H1 (cell line): ENCODE data around the gene LGALS12. TPM values are rescaled to one million over a fixed set of nuclear protein-coding genes. Genes with fewer than 3 reads are reported as not detected.

ENCODE experiments used
- CTCF ChIA-PET: fragments of 300-600 bp; sonication (Branson Sonifier 250); formaldehyde crosslinking; loops from one replicate; lab custom pipeline; 2021; ENCODE audit not compliant: partially characterized antibody; lab: Charles Lee
- POLR2A ChIA-PET: fragments of 300-600 bp; sonication (Branson Sonifier 250); formaldehyde crosslinking; loops from one replicate; lab custom pipeline; 2021; ENCODE audit warnings: inconsistent platforms; ENCODE audit not compliant: partially characterized antibody; lab: Charles Lee
- DNase-seq, 2 experiments: peaks; one replicate each; pipeline versions ENCODE4 v3.0.0 to v3.0.0-alpha.2; 2010 to 2022; ENCODE audit warnings: low spot score in 2 of 2, low read depth in 1 of 2, mixed read lengths in 1 of 2
- FAIRE-seq: peaks from 2 replicates; lab custom pipeline; 2011; peaks lifted over from hg19 to GRCh38; lab: Jason Lieb, UNC
- H2AFZ ChIP-seq: 2 replicates; pipeline ENCODE4 v1.8.1; 2012; ENCODE audit warnings: low read length, inconsistent platforms
- H2AK5ac ChIP-seq: 2 replicates; pipeline ENCODE4 v1.6.1; 2013; ENCODE audit warnings: low read depth, low read length
- H2BK120ac ChIP-seq: replicated peaks from 2 replicates; pipeline ENCODE3; 2013; ENCODE audit warnings: low read depth, low read length, inconsistent platforms
- H2BK12ac ChIP-seq: 2 replicates; pipeline ENCODE4 v1.6.1; 2013; ENCODE audit warnings: low read depth, low read length
- H2BK15ac ChIP-seq: 2 replicates; pipeline ENCODE4 v1.6.1; 2013; ENCODE audit warnings: low read length
- H2BK20ac ChIP-seq: 2 replicates; pipeline ENCODE4 v1.6.1; 2013; ENCODE audit warnings: low read length
- H2BK5ac ChIP-seq: 2 replicates; pipeline ENCODE4 v1.6.1; 2013; ENCODE audit warnings: low read depth, low read length
- H3K14ac ChIP-seq: 2 replicates; pipeline ENCODE4 v1.6.1; 2013; ENCODE audit warnings: inconsistent platforms; ENCODE audit not compliant: insufficient read length
- H3K18ac ChIP-seq: 2 replicates; pipeline ENCODE4 v1.6.1; 2013; ENCODE audit warnings: low read length; ENCODE audit errors: extremely low read depth
- H3K23ac ChIP-seq: 2 replicates; pipeline ENCODE4 v1.6.1; 2013; ENCODE audit warnings: inconsistent platforms; ENCODE audit not compliant: insufficient read length
- H3K23me2 ChIP-seq: 2 replicates; pipeline ENCODE4 v1.6.1; 2013; ENCODE audit warnings: low read depth, low read length
- H3K27ac ChIP-seq: 2 replicates; pipeline ENCODE4 v1.6.1; 2011; ENCODE audit warnings: low read depth, low read length, inconsistent platforms
- H3K27me3 ChIP-seq, 4 experiments: replicated peaks in 1 of 4; 1 replicate in 1 of 4; 2 replicates in 3 of 4; pipeline versions ENCODE4 v1.6.1 to v1.8.1; 2011 to 2013; ENCODE audit warnings: low read length in 3 of 4, mild to moderate bottlenecking in 3 of 4, inconsistent platforms in 2 of 4, mixed read lengths in 2 of 4, moderate library complexity in 1 of 4; ENCODE audit not compliant: control insufficient read depth in 3 of 4, insufficient read depth in 3 of 4; ENCODE audit errors: extremely low read depth in 1 of 4
- H3K36me3 ChIP-seq, 4 experiments: 2 replicates each; pipeline versions ENCODE4 v1.6.1 to v1.8.1; 2011 to 2013; ENCODE audit warnings: mild to moderate bottlenecking in 4 of 4, low read length in 3 of 4, moderate library complexity in 2 of 4, control low read depth in 1 of 4, inconsistent platforms in 1 of 4; ENCODE audit not compliant: insufficient read depth in 4 of 4, control insufficient read depth in 2 of 4
- H3K4ac ChIP-seq: replicated peaks from 2 replicates; pipeline ENCODE3; 2013; ENCODE audit warnings: low read length, low read depth, mixed read lengths, inconsistent platforms; ENCODE audit not compliant: insufficient read length
- H3K4me1 ChIP-seq, 4 experiments: replicated peaks in 1 of 4; 1 replicate in 1 of 4; 2 replicates in 3 of 4; pipeline versions ENCODE4 v1.6.1 to v1.8.1; 2011 to 2013; ENCODE audit warnings: low read length in 3 of 4, inconsistent platforms in 2 of 4, mixed read lengths in 1 of 4; ENCODE audit not compliant: insufficient read depth in 4 of 4, control insufficient read depth in 3 of 4
- H3K4me2 ChIP-seq, 2 experiments: 2 replicates each; pipeline versions ENCODE4 v1.6.1 to v1.8.1; 2011 to 2013; ENCODE audit warnings: low read depth in 2 of 2, low read length in 2 of 2, control low read depth in 1 of 2, inconsistent platforms in 1 of 2, mild to moderate bottlenecking in 1 of 2; ENCODE audit not compliant: insufficient read depth in 1 of 2
- H3K4me3 ChIP-seq, 4 experiments: fragments of 200-600, 300-600 bp in 1 of 4; sonication (generic), shearing (Covaris generic), sonication (Bioruptor Twin) in 1 of 4; 2 replicates each; pipeline versions ENCODE4 v1.5.1 to v1.8.1; 2011 to 2016; ENCODE audit warnings: low read length in 4 of 4, low read depth in 3 of 4, control low read depth in 2 of 4, inconsistent platforms in 2 of 4, mild to moderate bottlenecking in 2 of 4, mixed read lengths in 1 of 4, moderate library complexity in 1 of 4; ENCODE audit not compliant: insufficient read depth in 2 of 4; ENCODE audit errors: extremely low read depth in 1 of 4
- H3K56ac ChIP-seq: replicated peaks from 2 replicates; pipeline ENCODE3; 2013; ENCODE audit warnings: low read depth, mild to moderate bottlenecking, mixed read lengths, low read length, inconsistent platforms; ENCODE audit not compliant: insufficient read length
- H3K79me1 ChIP-seq: 2 replicates; pipeline ENCODE4 v1.6.1; 2013; ENCODE audit warnings: low read depth, low read length, control low read depth
- H3K79me2 ChIP-seq, 2 experiments: 2 replicates each; pipeline versions ENCODE4 v1.6.1 to v1.8.1; 2012 to 2013; ENCODE audit warnings: low read length in 2 of 2, mild to moderate bottlenecking in 2 of 2, inconsistent platforms in 1 of 2; ENCODE audit not compliant: insufficient read depth in 2 of 2, control insufficient read depth in 1 of 2
- H3K9ac ChIP-seq, 4 experiments: replicated peaks in 1 of 4; 1 replicate in 1 of 4; 2 replicates in 3 of 4; pipeline versions ENCODE4 v1.6.1 to v1.8.1; 2011 to 2013; ENCODE audit warnings: low read depth in 3 of 4, low read length in 3 of 4, control low read depth in 2 of 4, mild to moderate bottlenecking in 2 of 4, moderate library complexity in 2 of 4, inconsistent platforms in 1 of 4; ENCODE audit errors: extremely low read depth in 1 of 4
- H3K9me3 ChIP-seq, 2 experiments: 2 replicates each; pipeline versions ENCODE4 v1.6.1 to v1.8.1; 2012 to 2013; ENCODE audit warnings: mild to moderate bottlenecking in 2 of 2, moderate library complexity in 2 of 2, control low read depth in 1 of 2, inconsistent platforms in 1 of 2, low read depth in 1 of 2, low read length in 1 of 2, mixed read lengths in 1 of 2; ENCODE audit not compliant: insufficient read depth in 2 of 2
- H4K20me1 ChIP-seq, 2 experiments: replicated peaks in 1 of 2; 2 replicates each; pipeline versions ENCODE3 to v1.8.1; 2011 to 2013; ENCODE audit warnings: inconsistent platforms in 2 of 2, low read length in 2 of 2, mild to moderate bottlenecking in 1 of 2; ENCODE audit not compliant: insufficient read depth in 2 of 2, control insufficient read depth in 1 of 2
- H4K5ac ChIP-seq: 2 replicates; pipeline ENCODE4 v1.6.1; 2013; ENCODE audit warnings: low read length, low read depth, mixed read lengths, inconsistent platforms; ENCODE audit not compliant: insufficient read length
- H4K8ac ChIP-seq: 2 replicates; pipeline ENCODE4 v1.8.0; 2013; ENCODE audit warnings: mild to moderate bottlenecking, moderate library complexity, low read length, inconsistent platforms; ENCODE audit not compliant: insufficient read depth; ENCODE audit errors: extremely low read depth
- H4K91ac ChIP-seq: replicated peaks from 2 replicates; pipeline ENCODE3; 2013; ENCODE audit warnings: low read length, mixed read lengths, inconsistent platforms; ENCODE audit not compliant: insufficient read length
- BRCA1 ChIP-seq: IDR thresholded peaks from 2 replicates; pipeline ENCODE4 v1.6.1; 2012; ENCODE audit warnings: low read depth, low read length, improper control_type of control experiment
- E2F6 ChIP-seq: IDR thresholded peaks from 2 replicates; pipeline ENCODE4 v1.6.1; 2012; ENCODE audit warnings: inconsistent platforms
- EGR1 ChIP-seq: IDR thresholded peaks from 2 replicates; pipeline ENCODE4 v1.6.1; 2011; ENCODE audit warnings: low read depth, low read length, borderline replicate concordance
- PHF8 ChIP-seq: fragments of 200-600 bp; sonication (generic); conservative IDR thresholded peaks from 2 replicates; pipeline ENCODE4 v1.7.1; 2012; ENCODE audit warnings: low read depth, mild to moderate bottlenecking, inconsistent platforms, low read length, moderate library complexity
- POU5F1 ChIP-seq: IDR thresholded peaks from 2 replicates; pipeline ENCODE4 v1.6.1; 2011; ENCODE audit warnings: low read depth, mild to moderate bottlenecking, low read length, moderate library complexity
- RBBP5 ChIP-seq: IDR thresholded peaks from 2 replicates; pipeline ENCODE4 v1.7.1; 2012; ENCODE audit warnings: low read depth, mild to moderate bottlenecking, inconsistent platforms, low read length, moderate library complexity, borderline replicate concordance
- SRF ChIP-seq: IDR thresholded peaks from 2 replicates; pipeline ENCODE4 v1.6.1; 2011; ENCODE audit warnings: mild to moderate bottlenecking, low read depth, low read length, moderate library complexity
- WGBS, 2 experiments: shearing (Covaris generic) in 1 of 2; methylation state at CpG; one replicate each; pipeline versions ENCODE4 v1.1.6 to v1.1.7; 2013 to 2015; ENCODE audit warnings: low lambda C conversion rate in 2 of 2, mixed read lengths in 2 of 2, inconsistent platforms in 1 of 2, low coverage in 1 of 2, missing lambda C conversion rate in 1 of 2; ENCODE audit not compliant: insufficient replicate concordance in 2 of 2, insufficient coverage in 1 of 2, insufficient read length in 1 of 2; ENCODE audit errors: extremely low coverage in 1 of 2, missing lambda C conversion rate in 1 of 2; 5-methylcytosine and 5-hydroxymethylcytosine counted together
- polyA plus RNA-seq, 7 experiments: library from polyadenylated mRNA; depleted of rRNA in 3 of 7; stranded (reverse) in 5 of 7; unstranded in 2 of 7; fragments of >200 nt in 5 of 7; fragments of 200-250 nt in 2 of 7; gene quantifications; 1 replicate in 5 of 7; 2 replicates in 1 of 7; 4 replicates in 1 of 7; pipeline versions ENCODE4 v1.2.1 to v1.2.3, GENCODE V29; 2011 to 2013; ENCODE audit warnings: missing spikeins in 2 of 7, mixed read lengths in 2 of 7
- total RNA-seq: library from RNA; stranded (reverse); fragmentation: NEBNext Ultra II Directional; extraction: Animal tissue kit (Norgen Biotek cat#: 25700); gene quantifications from 2 replicates; pipeline ENCODE4 v1.2.1, GENCODE V29; 2021

The LGALS12 gene
- total and polyA plus RNA-seq, 2 of the 8 experiments (the other 6 are each of a cell fraction or from before 2014, with no cell fraction given): 1.6 to 2.9 TPM

DNA sequence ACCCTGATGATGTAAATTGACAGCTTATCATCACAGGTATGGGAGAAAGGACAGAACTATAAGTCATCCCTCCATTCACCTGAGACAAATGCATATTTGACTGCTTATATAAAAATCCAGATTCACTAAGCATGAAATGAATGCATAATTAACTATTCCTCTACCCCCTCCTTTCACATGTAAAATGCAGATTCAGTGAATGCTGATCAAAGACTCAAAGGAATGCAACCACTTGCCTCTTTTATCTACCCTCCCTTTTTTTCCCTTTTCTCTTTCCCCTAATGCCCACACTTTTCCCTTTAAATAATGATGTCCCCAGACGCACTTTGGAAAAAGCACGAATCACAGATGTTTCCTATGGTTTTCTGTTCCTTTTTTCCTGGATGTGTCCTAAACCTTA, 26.2 kb downstream of the LGALS12 start:
- Histone ChIP-seq H3K4ac (no peak overlapping the region), H2BK20ac (no peak overlapping the region), H3K9ac (no peak overlapping the region), H3K79me1 (no peaks in the 10 kb centered on the region), H3K18ac (no peak overlapping the region), H2BK12ac (no peak overlapping the region; the same call in 1 of the 2 replicates), H4K8ac (no peak overlapping the region), H2BK15ac (no peak overlapping the region), H3K23ac (no peak overlapping the region), H4K5ac (peak overlapping the region; percentile 74), H3K14ac (no peak overlapping the region), H3K4me3 (peak overlapping the region in 1 of 4 experiments; percentile 33; a peak in 1 of 8 replicates), H3K27me3 (no peaks in the 10 kb centered on the region), H2AK5ac (no peak overlapping the region), H2BK120ac (peak overlapping the region; percentile 70), H4K91ac (peak overlapping the region; percentile 29), H3K4me2 (peak overlapping the region; percentile 37 to 54), H3K79me2 (no peaks in the 10 kb centered on the region), H2AFZ (no peak overlapping the region), H2BK5ac (peak overlapping the region; percentile 97; the same call in 1 of the 2 replicates), H3K23me2 (no peaks in the 10 kb centered on the region; the same call in 1 of the 2 replicates), H3K36me3 (no peaks in the 10 kb centered on the region), H4K20me1 (no peaks in the 10 kb centered on the region), H3K4me1 (peaks cover 16 to 34% (median 31%) of the 10 kb centered on the region in 4 experiments; a peak in 6 of 7 replicates), H3K56ac (no peak overlapping the region), H3K9me3 (no peaks in the 10 kb centered on the region; a peak in 1 of 4 replicates), H3K27ac (peak overlapping the region; percentile 63; the same call in 1 of the 2 replicates)
- ChIA-PET CTCF (interaction anchor here (1.0 to 2.1 kb wide), 5 partner anchors 11 to 53 kb away, joined by 3 to 6 read pairs (median 3); no protein-coding TSS in a partner anchor), POLR2A (interaction anchor here (0.6 to 1.9 kb wide), 4 partner anchors 22 to 147 kb away, joined by 3 to 5 read pairs (median 4); no protein-coding TSS in a partner anchor)
- 39% methylated on average over 2 of the region's 2 CpGs; no CpG with 5 or more reads in 1 of the 2 experiments for WGBS, 2 experiments
- FAIRE-seq (no peak), DNase-seq (no peak)
- TF ChIP-seq PHF8 (no peak), E2F6 (no peak), POU5F1 (0 out of 2 replicates have a peak, but pooled peaks have one; percentile 15), EGR1 (no peak), RBBP5 (no peak), SRF (no peak), BRCA1 (no peak)
